T-helper 2 cell treated with Interferon-gamma antibody and Interleukin-4, amounts not matched to agents 5 μg/mL and 100 μg/mL, for 36 hours (primary cell): Measurements from ENCODE around the gene PUM1.
"Not testable (repeated sequence)": the region's sequence is repeated elsewhere in the genome, so short reads cannot be mapped to it uniquely, and the experiment has no call there.

ENCODE experiments used
- DNase-seq: peaks from one replicate; pipeline ENCODE4 v3.0.0; 2021; ENCODE audit warnings: low spot score
- H3K27ac Mint-ChIP-seq: one replicate; pipeline ENCODE4 v1.8.0; 2021; ENCODE audit warnings: mild to moderate bottlenecking, mixed read lengths
- H3K27me3 Mint-ChIP-seq: one replicate; pipeline ENCODE4 v1.8.0; 2021; ENCODE audit warnings: low read depth, mixed read lengths
- H3K36me3 Mint-ChIP-seq: one replicate; pipeline ENCODE4 v1.8.0; 2021; ENCODE audit warnings: low read depth, mixed read lengths
- H3K4me1 Mint-ChIP-seq: one replicate; pipeline ENCODE4 v1.8.0; 2021; ENCODE audit warnings: low read depth, mixed read lengths
- H3K4me3 Mint-ChIP-seq: one replicate; pipeline ENCODE4 v1.8.0; 2022; ENCODE audit warnings: mild to moderate bottlenecking, moderate library complexity, mixed read lengths
- H3K9me3 Mint-ChIP-seq: one replicate; pipeline ENCODE4 v1.8.0; 2021; ENCODE audit warnings: mixed read lengths

Gene PUM1

GRCh38 chr1:30947212-30947611 is 118.3 kb downstream of the PUM1 start:
- no peak overlapping the region for H3K27ac Mint-ChIP-seq
- no peaks in the 10 kb centered on the region for H3K27me3 Mint-ChIP-seq
- H3K36me3 Mint-ChIP-seq, result peaks cover 69% of the 10 kb centered on the region
- peaks cover 6% of the 10 kb centered on the region for H3K4me1 Mint-ChIP-seq
- DNase-seq, result no peak
- no peaks in the 10 kb centered on the region for H3K9me3 Mint-ChIP-seq
- H3K4me3 Mint-ChIP-seq, result no peak overlapping the region

- no peak overlapping the region for H3K4me3 Mint-ChIP-seq
- H3K36me3 Mint-ChIP-seq, result peaks cover 54% of the 10 kb centered on the region
- no peak for DNase-seq
- no peaks in the 10 kb centered on the region for H3K9me3 Mint-ChIP-seq
- H3K4me1 Mint-ChIP-seq, result no peaks in the 10 kb centered on the region
- H3K27me3 Mint-ChIP-seq, result no peaks in the 10 kb centered on the region
- H3K27ac Mint-ChIP-seq, result no peak overlapping the region
Measured at GRCh38 chr1:30942326-30942963, 123.1 kb downstream of the PUM1 start.

- no peaks in the 10 kb centered on the region for H3K9me3 Mint-ChIP-seq
- H3K27ac Mint-ChIP-seq, result no peak overlapping the region
- H3K36me3 Mint-ChIP-seq, result peaks cover 63% of the 10 kb centered on the region
- no peaks in the 10 kb centered on the region for H3K27me3 Mint-ChIP-seq
- H3K4me1 Mint-ChIP-seq, result no peaks in the 10 kb centered on the region
- H3K4me3 Mint-ChIP-seq, result no peak overlapping the region
- no peak for DNase-seq
Measured at GRCh38 chr1:30940541-30940940, 125.0 kb downstream of the PUM1 start.

GRCh38 chr1:30936541-30937171 is 128.9 kb downstream of the PUM1 start:
- H3K4me3 Mint-ChIP-seq, result no peak overlapping the region
- DNase-seq, result no peak
- H3K9me3 Mint-ChIP-seq, result no peaks in the 10 kb centered on the region

GRCh38 chr1:30935758-30936157 is 129.8 kb downstream of the PUM1 start:
- H3K36me3 Mint-ChIP-seq, result peaks cover 51% of the 10 kb centered on the region
- H3K27ac Mint-ChIP-seq, H3K27me3 Mint-ChIP-seq, H3K4me1 Mint-ChIP-seq, H3K9me3 Mint-ChIP-seq, H3K4me3 Mint-ChIP-seq, DNase-seq: not testable (repeated sequence)

More at GRCh38 chr1:30936541-30937171, 128.9 kb downstream of the PUM1 start:
- H3K36me3 Mint-ChIP-seq, result peaks cover 55% of the 10 kb centered on the region
- H3K27ac Mint-ChIP-seq, result no peak overlapping the region
- no peaks in the 10 kb centered on the region for H3K27me3 Mint-ChIP-seq
- H3K4me1 Mint-ChIP-seq, result no peaks in the 10 kb centered on the region

GRCh38 chr1:30934613-30935012 is 130.9 kb downstream of the PUM1 start:
- H3K27me3 Mint-ChIP-seq, result no peaks in the 10 kb centered on the region
- H3K27ac Mint-ChIP-seq, result peak overlapping the region; percentile 27
- H3K36me3 Mint-ChIP-seq, result peaks cover 42% of the 10 kb centered on the region
- no peak overlapping the region for H3K4me3 Mint-ChIP-seq
- DNase-seq, result no peak
- H3K4me1 Mint-ChIP-seq, result no peaks in the 10 kb centered on the region
- no peaks in the 10 kb centered on the region for H3K9me3 Mint-ChIP-seq

GRCh38 chr1:30933874-30934252 is 131.7 kb downstream of the PUM1 start:
- no peak overlapping the region for H3K4me3 Mint-ChIP-seq
- H3K27me3 Mint-ChIP-seq, result no peaks in the 10 kb centered on the region
- H3K27ac Mint-ChIP-seq, result no peak overlapping the region
- no peak for DNase-seq
- no peaks in the 10 kb centered on the region for H3K9me3 Mint-ChIP-seq
- no peaks in the 10 kb centered on the region for H3K4me1 Mint-ChIP-seq
- H3K36me3 Mint-ChIP-seq, result peaks cover 35% of the 10 kb centered on the region

- H3K27ac Mint-ChIP-seq, result no peak overlapping the region
- H3K27me3 Mint-ChIP-seq, result no peaks in the 10 kb centered on the region
- H3K4me1 Mint-ChIP-seq, result no peaks in the 10 kb centered on the region
- H3K9me3 Mint-ChIP-seq, result no peaks in the 10 kb centered on the region
- H3K4me3 Mint-ChIP-seq, result no peak overlapping the region
- H3K36me3 Mint-ChIP-seq, result peaks cover 23% of the 10 kb centered on the region
- DNase-seq, result no peak
Measured at GRCh38 chr1:30930631-30931173, 134.8 kb downstream of the PUM1 start.

GRCh38 chr1:30929944-30930525 is 135.5 kb downstream of the PUM1 start:
- no peak for DNase-seq
- no peaks in the 10 kb centered on the region for H3K4me1 Mint-ChIP-seq
- peaks cover 18% of the 10 kb centered on the region for H3K36me3 Mint-ChIP-seq
- no peaks in the 10 kb centered on the region for H3K9me3 Mint-ChIP-seq
- H3K4me3 Mint-ChIP-seq, result no peak overlapping the region
- no peaks in the 10 kb centered on the region for H3K27me3 Mint-ChIP-seq
- no peak overlapping the region for H3K27ac Mint-ChIP-seq

- H3K4me1 Mint-ChIP-seq, result no peaks in the 10 kb centered on the region
- H3K4me3 Mint-ChIP-seq, result no peak overlapping the region
- DNase-seq, result no peak
- peaks cover 11% of the 10 kb centered on the region for H3K36me3 Mint-ChIP-seq
- no peak overlapping the region for H3K27ac Mint-ChIP-seq
- no peaks in the 10 kb centered on the region for H3K9me3 Mint-ChIP-seq
- no peaks in the 10 kb centered on the region for H3K27me3 Mint-ChIP-seq
Measured at GRCh38 chr1:30929135-30929889, 136.2 kb downstream of the PUM1 start.

- H3K4me1 Mint-ChIP-seq, result no peaks in the 10 kb centered on the region
- H3K9me3 Mint-ChIP-seq, result no peaks in the 10 kb centered on the region
- no peak overlapping the region for H3K27ac Mint-ChIP-seq
- H3K36me3 Mint-ChIP-seq, result peaks cover 6% of the 10 kb centered on the region
- H3K4me3 Mint-ChIP-seq, result no peak overlapping the region
- H3K27me3 Mint-ChIP-seq, result no peaks in the 10 kb centered on the region
- no peak for DNase-seq
Measured at GRCh38 chr1:30928789-30929134, 136.8 kb downstream of the PUM1 start.

GRCh38 chr1:30928171-30928570 is 137.3 kb downstream of the PUM1 start:
- H3K27ac Mint-ChIP-seq, result no peak overlapping the region
- H3K4me3 Mint-ChIP-seq, result no peak overlapping the region
- H3K4me1 Mint-ChIP-seq, result no peaks in the 10 kb centered on the region
- H3K36me3 Mint-ChIP-seq, result peaks cover 6% of the 10 kb centered on the region
- no peaks in the 10 kb centered on the region for H3K27me3 Mint-ChIP-seq
- no peak for DNase-seq
- H3K9me3 Mint-ChIP-seq, result no peaks in the 10 kb centered on the region

GRCh38 chr1:30927448-30927847 is 138.1 kb downstream of the PUM1 start:
- H3K27me3 Mint-ChIP-seq, result peaks cover 4% of the 10 kb centered on the region
- no peak overlapping the region for H3K27ac Mint-ChIP-seq
- H3K9me3 Mint-ChIP-seq, result no peaks in the 10 kb centered on the region
- no peaks in the 10 kb centered on the region for H3K4me1 Mint-ChIP-seq
- no peak overlapping the region for H3K4me3 Mint-ChIP-seq
- no peak for DNase-seq
- H3K36me3 Mint-ChIP-seq, result peaks cover 4% of the 10 kb centered on the region

GRCh38 chr1:30923597-30923996 is 141.9 kb downstream of the PUM1 start:
- DNase-seq, result no peak
- H3K27ac Mint-ChIP-seq, result no peak overlapping the region
- no peaks in the 10 kb centered on the region for H3K9me3 Mint-ChIP-seq
- H3K36me3 Mint-ChIP-seq, result no peaks in the 10 kb centered on the region
- peaks cover 4% of the 10 kb centered on the region for H3K4me1 Mint-ChIP-seq
- H3K4me3 Mint-ChIP-seq, result no peak overlapping the region
- peaks cover 12% of the 10 kb centered on the region for H3K27me3 Mint-ChIP-seq
